ENCODE results near the gene ERLEC1.

Gene ERLEC1

DNA sequence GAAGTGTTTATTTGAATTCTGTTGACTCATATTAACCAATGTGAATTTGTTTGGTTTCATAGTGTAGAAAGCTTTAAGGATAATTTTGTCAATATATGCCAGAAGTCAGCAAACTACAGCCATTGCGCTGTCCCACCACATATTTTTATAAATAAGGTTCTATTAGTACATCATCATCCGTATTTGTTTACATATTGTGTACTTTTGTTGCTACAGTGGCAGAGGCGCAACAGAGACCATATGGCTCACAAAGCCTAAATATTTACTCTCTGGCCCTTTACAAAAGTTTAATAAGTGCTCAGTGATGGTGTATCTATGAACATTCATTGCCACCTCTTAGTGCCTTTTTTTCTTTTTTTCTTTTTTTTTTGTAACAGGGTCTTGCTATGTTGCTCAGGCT is 6.4 kb downstream of the ERLEC1 start:
- Histone ChIP-seq H3K36me3 (ENCODE audit: insufficient read depth) (peaks cover 8% of the 10 kb centered on the region; the same call in 1 of the 2 replicates), H3K27ac (no peak overlapping the region), H3K27me3 (ENCODE audit: insufficient read depth, low read depth) (no peaks in the 10 kb centered on the region), H3K4me2 (no peak overlapping the region), H3K4me1 (ENCODE audit: low read depth, poor library complexity, severe bottlenecking) (peaks cover 15% of the 10 kb centered on the region), H2AFZ (ENCODE audit: low read depth) (no peak overlapping the region), H3K9ac (no peak overlapping the region), H3K4me3 (IDR thresholded peaks at IDR 0.05; ENCODE audit: insufficient read depth, low read depth, low read length) (no peak overlapping the region), H3K79me2 (ENCODE audit: insufficient read depth, low read depth) (peaks cover 37% of the 10 kb centered on the region), H4K20me1 (ENCODE audit: insufficient read depth) (no peaks in the 10 kb centered on the region)
- TF ChIP-seq, protein P1, sequence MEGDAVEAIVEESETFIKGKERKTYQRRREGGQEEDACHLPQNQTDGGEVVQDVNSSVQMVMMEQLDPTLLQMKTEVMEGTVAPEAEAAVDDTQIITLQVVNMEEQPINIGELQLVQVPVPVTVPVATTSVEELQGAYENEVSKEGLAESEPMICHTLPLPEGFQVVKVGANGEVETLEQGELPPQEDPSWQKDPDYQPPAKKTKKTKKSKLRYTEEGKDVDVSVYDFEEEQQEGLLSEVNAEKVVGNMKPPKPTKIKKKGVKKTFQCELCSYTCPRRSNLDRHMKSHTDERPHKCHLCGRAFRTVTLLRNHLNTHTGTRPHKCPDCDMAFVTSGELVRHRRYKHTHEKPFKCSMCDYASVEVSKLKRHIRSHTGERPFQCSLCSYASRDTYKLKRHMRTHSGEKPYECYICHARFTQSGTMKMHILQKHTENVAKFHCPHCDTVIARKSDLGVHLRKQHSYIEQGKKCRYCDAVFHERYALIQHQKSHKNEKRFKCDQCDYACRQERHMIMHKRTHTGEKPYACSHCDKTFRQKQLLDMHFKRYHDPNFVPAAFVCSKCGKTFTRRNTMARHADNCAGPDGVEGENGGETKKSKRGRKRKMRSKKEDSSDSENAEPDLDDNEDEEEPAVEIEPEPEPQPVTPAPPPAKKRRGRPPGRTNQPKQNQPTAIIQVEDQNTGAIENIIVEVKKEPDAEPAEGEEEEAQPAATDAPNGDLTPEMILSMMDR (conservative IDR thresholded peaks at IDR 0.05; ENCODE audit: low read depth, low read length), result no peak

DNA sequence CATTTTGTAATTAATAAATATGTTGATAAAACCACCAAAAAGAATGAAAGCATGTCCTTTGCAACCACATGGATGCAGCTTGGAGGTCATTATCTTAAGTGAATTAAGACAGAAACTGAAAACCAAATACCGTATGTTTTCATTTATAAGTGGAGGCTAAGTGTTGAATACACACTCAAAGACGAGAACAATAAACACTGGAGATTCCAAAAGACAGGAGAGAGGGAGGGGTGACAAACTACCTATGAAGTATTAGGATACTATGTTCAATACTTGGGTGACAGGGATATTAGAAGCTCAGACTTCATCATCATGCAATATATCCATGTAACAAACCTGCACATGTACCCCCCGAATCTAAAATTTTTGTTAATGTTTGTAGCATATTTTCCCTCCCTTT is 7.0 kb downstream of the ERLEC1 start:
- Histone ChIP-seq H3K9ac (no peak overlapping the region), H3K36me3 (ENCODE audit: insufficient read depth) (peaks cover 8% of the 10 kb centered on the region; the same call in 1 of the 2 replicates), H3K27me3 (ENCODE audit: insufficient read depth, low read depth) (no peaks in the 10 kb centered on the region), H3K4me1 (ENCODE audit: low read depth, poor library complexity, severe bottlenecking) (peaks cover 9% of the 10 kb centered on the region), H3K4me2 (no peak overlapping the region), H4K20me1 (ENCODE audit: insufficient read depth) (no peaks in the 10 kb centered on the region), H3K27ac (no peak overlapping the region), H3K79me2 (ENCODE audit: insufficient read depth, low read depth) (peaks cover 31% of the 10 kb centered on the region), H2AFZ (ENCODE audit: low read depth) (no peak overlapping the region), H3K4me3 (IDR thresholded peaks at IDR 0.05; ENCODE audit: insufficient read depth, low read depth, low read length) (no peak overlapping the region)
- TF ChIP-seq, protein P1 (conservative IDR thresholded peaks at IDR 0.05; ENCODE audit: low read depth, low read length), result no peak

DNA sequence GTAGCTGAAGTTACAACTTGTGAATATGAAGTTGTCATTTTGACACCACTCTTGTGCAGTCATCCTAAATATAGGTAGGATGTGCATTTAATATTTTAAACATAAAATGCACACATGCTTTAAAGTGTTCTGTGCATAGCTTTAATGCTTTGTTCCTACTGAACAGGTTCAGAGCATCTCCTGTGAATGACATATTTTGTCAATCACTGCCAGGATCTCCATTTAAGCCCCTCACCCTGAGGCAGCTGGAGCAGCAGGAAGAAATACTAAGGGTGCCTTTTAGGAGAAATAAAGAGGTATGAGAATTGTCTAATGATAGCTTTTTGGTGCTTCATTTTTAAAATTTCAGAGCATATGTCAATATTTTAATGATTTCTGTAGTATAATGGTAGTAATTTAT is 14.7 kb downstream of the ERLEC1 start:
- Histone ChIP-seq H3K36me3 (ENCODE audit: insufficient read depth) (no peaks in the 10 kb centered on the region), H3K27ac (no peak overlapping the region), H3K4me3 (IDR thresholded peaks at IDR 0.05; ENCODE audit: insufficient read depth, low read depth, low read length) (no peak overlapping the region), H3K27me3 (ENCODE audit: insufficient read depth, low read depth) (no peaks in the 10 kb centered on the region), H2AFZ (ENCODE audit: low read depth) (no peak overlapping the region), H3K4me2 (no peak overlapping the region), H3K79me2 (ENCODE audit: insufficient read depth, low read depth) (no peaks in the 10 kb centered on the region), H3K9ac (no peak overlapping the region), H3K4me1 (ENCODE audit: low read depth, poor library complexity, severe bottlenecking) (no peaks in the 10 kb centered on the region), H4K20me1 (ENCODE audit: insufficient read depth) (no peaks in the 10 kb centered on the region)
- TF ChIP-seq, protein P1 (conservative IDR thresholded peaks at IDR 0.05; ENCODE audit: low read depth, low read length), result no peak

DNA sequence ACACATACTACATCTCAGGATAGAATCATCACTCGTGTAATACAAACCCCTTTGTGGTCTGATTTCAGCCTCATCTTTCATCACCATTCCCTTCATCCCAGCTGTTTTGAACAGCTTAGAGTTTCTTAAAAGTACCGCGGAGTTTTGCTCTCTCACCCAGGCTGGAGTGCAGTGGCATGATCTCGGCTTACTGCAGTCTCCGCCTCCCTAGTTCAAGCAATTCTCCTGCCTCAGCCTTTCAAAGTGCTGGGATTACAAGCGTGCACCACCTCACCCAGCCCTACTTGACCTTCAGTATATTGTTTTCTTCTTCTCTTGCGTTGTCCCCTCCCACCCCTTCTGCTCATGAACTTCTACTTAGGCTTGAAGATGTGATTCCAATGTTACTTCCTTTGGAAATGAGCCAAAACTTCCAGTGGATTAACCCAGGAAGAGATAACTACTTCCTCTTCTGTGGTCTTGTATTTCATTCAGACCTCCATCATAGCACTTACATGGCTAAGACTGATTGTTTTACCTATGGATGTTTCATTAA is 15.8 kb downstream of the ERLEC1 start:
- Histone ChIP-seq H3K79me2 (ENCODE audit: insufficient read depth, low read depth) (no peaks in the 10 kb centered on the region), H3K4me2 (no peak overlapping the region), H3K36me3 (ENCODE audit: insufficient read depth) (no peaks in the 10 kb centered on the region), H3K4me1 (ENCODE audit: low read depth, poor library complexity, severe bottlenecking) (no peaks in the 10 kb centered on the region), H3K27ac (no peak overlapping the region), H3K4me3 (IDR thresholded peaks at IDR 0.05; ENCODE audit: insufficient read depth, low read depth, low read length) (no peak overlapping the region), H2AFZ (ENCODE audit: low read depth) (no peak overlapping the region), H4K20me1 (ENCODE audit: insufficient read depth) (no peaks in the 10 kb centered on the region), H3K9ac (no peak overlapping the region), H3K27me3 (ENCODE audit: insufficient read depth, low read depth) (no peaks in the 10 kb centered on the region)
- TF ChIP-seq, protein P1 (conservative IDR thresholded peaks at IDR 0.05; ENCODE audit: low read depth, low read length), result no peak
